Measurements from ENCODE around the gene PYURF.

PYURF gene

GRCh38 chr4:88535090-88535755 lies 11.6 kb upstream of the PYURF start:
- TF ChIP-seq, protein P1, sequence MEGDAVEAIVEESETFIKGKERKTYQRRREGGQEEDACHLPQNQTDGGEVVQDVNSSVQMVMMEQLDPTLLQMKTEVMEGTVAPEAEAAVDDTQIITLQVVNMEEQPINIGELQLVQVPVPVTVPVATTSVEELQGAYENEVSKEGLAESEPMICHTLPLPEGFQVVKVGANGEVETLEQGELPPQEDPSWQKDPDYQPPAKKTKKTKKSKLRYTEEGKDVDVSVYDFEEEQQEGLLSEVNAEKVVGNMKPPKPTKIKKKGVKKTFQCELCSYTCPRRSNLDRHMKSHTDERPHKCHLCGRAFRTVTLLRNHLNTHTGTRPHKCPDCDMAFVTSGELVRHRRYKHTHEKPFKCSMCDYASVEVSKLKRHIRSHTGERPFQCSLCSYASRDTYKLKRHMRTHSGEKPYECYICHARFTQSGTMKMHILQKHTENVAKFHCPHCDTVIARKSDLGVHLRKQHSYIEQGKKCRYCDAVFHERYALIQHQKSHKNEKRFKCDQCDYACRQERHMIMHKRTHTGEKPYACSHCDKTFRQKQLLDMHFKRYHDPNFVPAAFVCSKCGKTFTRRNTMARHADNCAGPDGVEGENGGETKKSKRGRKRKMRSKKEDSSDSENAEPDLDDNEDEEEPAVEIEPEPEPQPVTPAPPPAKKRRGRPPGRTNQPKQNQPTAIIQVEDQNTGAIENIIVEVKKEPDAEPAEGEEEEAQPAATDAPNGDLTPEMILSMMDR (IDR thresholded peaks at IDR 0.05; ENCODE audit: low read depth, low read length) = no peak
- DNase-seq (ENCODE audit: extremely low read depth, low read depth) = no peak

DNA sequence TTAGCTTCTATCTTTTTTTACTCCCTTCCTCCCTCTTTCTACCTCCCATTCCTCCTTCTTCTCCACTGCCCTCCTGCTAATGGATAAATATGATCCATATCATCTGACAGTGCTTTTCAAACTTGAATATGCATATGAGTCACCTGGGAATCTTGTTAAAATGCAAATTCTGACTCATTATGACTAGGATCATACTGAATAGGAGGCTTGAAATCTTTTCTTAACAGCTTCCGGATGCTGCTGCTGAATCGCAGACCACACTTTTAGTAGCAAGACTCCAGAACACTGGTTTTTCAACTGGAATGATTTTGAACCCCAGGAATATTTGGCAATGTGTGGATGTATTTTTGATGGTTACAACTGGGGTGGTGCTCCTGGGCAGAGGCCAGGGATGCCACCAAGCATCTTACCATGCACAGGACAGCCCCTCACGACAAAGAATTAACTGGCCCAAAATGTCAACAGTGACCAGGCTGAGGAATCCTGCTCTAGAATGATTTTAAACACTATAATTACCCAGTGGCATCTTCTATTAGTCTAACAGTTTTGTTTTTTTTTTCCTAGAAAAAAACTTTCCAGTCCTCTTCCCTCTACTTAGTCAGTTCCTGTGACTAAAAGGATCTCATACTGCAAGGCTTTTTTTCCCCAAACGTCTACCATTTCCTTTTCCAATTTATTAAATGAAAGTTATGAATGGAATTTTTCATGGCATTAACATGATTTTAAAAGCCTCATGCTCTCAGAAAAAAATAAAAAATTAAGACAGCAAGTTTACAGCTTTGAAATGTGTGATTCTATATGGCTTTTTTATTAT lies 10.6 kb upstream of the PYURF start:
- TF ChIP-seq, protein P1 (IDR thresholded peaks at IDR 0.05; ENCODE audit: low read depth, low read length) = no peak
- DNase-seq (ENCODE audit: extremely low read depth, low read depth) = no peak

GRCh38 chr4:88533088-88533790 lies 9.7 kb upstream of the PYURF start:
- DNase-seq (ENCODE audit: extremely low read depth, low read depth) = no peak
- TF ChIP-seq, protein P1 (IDR thresholded peaks at IDR 0.05; ENCODE audit: low read depth, low read length) = no peak

- TF ChIP-seq, protein P1 (IDR thresholded peaks at IDR 0.05; ENCODE audit: low read depth, low read length) = no peak
- DNase-seq (ENCODE audit: extremely low read depth, low read depth) = no peak
These were observed 8.0 kb upstream of the PYURF start for GRCh38 chr4:88531549-88531948.

GRCh38 chr4:88528861-88529260 lies 5.3 kb upstream of the PYURF start:
- no peak for DNase-seq (ENCODE audit: extremely low read depth, low read depth)
- TF ChIP-seq, protein P1 (IDR thresholded peaks at IDR 0.05; ENCODE audit: low read depth, low read length) = no peak

GRCh38 chr4:88527787-88528186 lies 4.2 kb upstream of the PYURF start:
- TF ChIP-seq, protein P1 (IDR thresholded peaks at IDR 0.05; ENCODE audit: low read depth, low read length) = no peak
- no peak for DNase-seq (ENCODE audit: extremely low read depth, low read depth)

Data from AG09319 (cell line).